Breast epithelium (tissue), 4 donors: ENCODE results near the gene TFB2M. TPM values are rescaled to one million over a fixed set of nuclear protein-coding genes. Genes with fewer than 3 reads are reported as not detected.

Experiments used
- DNase-seq, 2 donors: peaks; one replicate each; pipeline ENCODE4 v3.0.0-alpha.2; 2019; ENCODE audit warnings: low spot score in 2 of 2
- H3K27ac ChIP-seq, 2 donors: fragments of 200-600 bp; sonication (generic) in 1 of 2; one replicate each; pipeline ENCODE4 v1.5.1; 2016 to 2019; ENCODE audit warnings: mild to moderate bottlenecking in 1 of 2
- H3K27me3 ChIP-seq, 2 donors: fragments of 200-600 bp; sonication (generic) in 1 of 2; one replicate each; pipeline versions ENCODE4 v1.5.1 to v1.6.0; 2017 to 2019; ENCODE audit warnings: control low read depth in 1 of 2, mild to moderate bottlenecking in 1 of 2
- H3K36me3 ChIP-seq: fragments of 200-600 bp; one replicate; pipeline ENCODE4 v1.5.1; 2019
- H3K4me1 ChIP-seq, 2 donors: fragments of 200-600 bp; sonication (generic); one replicate each; pipeline ENCODE4 v1.5.1; 2016 to 2019; ENCODE audit warnings: control low read depth in 1 of 2
- H3K4me3 ChIP-seq, 3 donors: fragments of 200-600 bp; sonication (generic); 1 replicate in 2 of 3; 2 replicates in 1 of 3; pipeline ENCODE4 v1.5.1; 2016 to 2019; ENCODE audit warnings: mild to moderate bottlenecking in 3 of 3, moderate library complexity in 2 of 3
- H3K9me3 ChIP-seq, 2 donors: fragments of 200-600 bp; sonication (generic) in 1 of 2; one replicate each; pipeline ENCODE4 v1.5.1; 2016 to 2019; ENCODE audit warnings: control low read depth in 1 of 2
- CTCF ChIP-seq, 3 donors: fragments of 450-650 bp; IDR thresholded peaks; one replicate each; pipeline ENCODE4 v1.5.1; 2016 to 2017; ENCODE audit warnings: antibody characterized with exemption in 3 of 3, mild to moderate bottlenecking in 3 of 3, moderate library complexity in 3 of 3
- POLR2A ChIP-seq: fragments of 450-650 bp; IDR thresholded peaks from one replicate; pipeline ENCODE4 v1.6.1; 2016; ENCODE audit warnings: antibody characterized with exemption, mild to moderate bottlenecking, moderate library complexity
- POLR2AphosphoS5 ChIP-seq, 3 donors: sonication (generic); formaldehyde crosslinking; IDR thresholded peaks; one replicate each; pipeline ENCODE4 v1.6.1; 2017; ENCODE audit warnings: antibody characterized with exemption in 3 of 3
- intact Hi-C: fragments of 100-400 bp; cut with DNase I; formaldehyde crosslinking; loops from one replicate; pipeline ENCODE4 v1.15.1; 2023; ENCODE audit warnings: low total_unique reads
- total RNA-seq, 3 donors: library from RNA; depleted of rRNA; stranded (reverse); fragments of >200 nt; gene quantifications; one replicate each; pipeline ENCODE4 v1.1.0, GENCODE V29; 2016

Gene TFB2M
- total RNA-seq, 3 donors from 2014 or later = 9.0 to 15.5 (median 13.4) TPM

- Histone ChIP-seq H3K4me1 (no peaks in the 10 kb centered on the region), H3K27ac (no peak overlapping the region), H3K36me3 (no peaks in the 10 kb centered on the region), H3K9me3 (no peaks in the 10 kb centered on the region), H3K4me3 (no peak overlapping the region), H3K27me3 (no peaks in the 10 kb centered on the region)
- no peak for DNase-seq
- TF ChIP-seq POLR2AphosphoS5 (IDR thresholded peaks at IDR 0.05) = no peak
- no peak for TF ChIP-seq POLR2A
- TF ChIP-seq CTCF (IDR thresholded peaks at IDR 0.05) = no peak
- intact Hi-C loops = no loop called here
Measured at GRCh38 chr1:246597340-246597739, 31.3 kb upstream of the TFB2M start.

GRCh38 chr1:246595146-246595545 is 29.1 kb upstream of the TFB2M start:
- Histone ChIP-seq H3K4me1 (no peaks in the 10 kb centered on the region), H3K27ac (no peak overlapping the region), H3K27me3 (no peaks in the 10 kb centered on the region), H3K4me3 (no peak overlapping the region), H3K36me3 (no peaks in the 10 kb centered on the region), H3K9me3 (no peaks in the 10 kb centered on the region)
- DNase-seq = no peak
- TF ChIP-seq POLR2A (no peak), CTCF (IDR thresholded peaks at IDR 0.05) (no peak), POLR2AphosphoS5 (IDR thresholded peaks at IDR 0.05) (no peak)
- intact Hi-C loops = no loop called here

DNA sequence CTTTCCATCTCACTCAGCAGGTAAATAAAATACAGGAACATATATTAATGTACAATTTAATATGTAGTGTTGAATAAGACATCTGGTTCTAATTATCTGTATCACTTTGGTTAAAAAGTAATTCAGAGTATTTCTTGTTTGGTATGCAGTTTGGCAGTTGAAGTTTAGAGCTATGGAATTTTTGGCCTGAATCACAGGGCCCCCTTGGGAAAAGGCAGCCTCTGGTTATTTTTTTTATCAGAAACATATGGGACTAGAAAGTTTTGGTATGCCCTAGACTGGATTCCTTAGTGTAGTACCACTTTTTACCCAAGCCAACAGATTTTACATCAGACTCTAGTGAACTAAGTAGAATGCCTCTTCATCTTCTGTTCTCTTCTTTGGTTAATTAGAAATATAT is 26.6 kb upstream of the TFB2M start:
- intact Hi-C loops = no loop called here
- no peaks in the 10 kb centered on the region for H3K27me3 ChIP-seq

DNA sequence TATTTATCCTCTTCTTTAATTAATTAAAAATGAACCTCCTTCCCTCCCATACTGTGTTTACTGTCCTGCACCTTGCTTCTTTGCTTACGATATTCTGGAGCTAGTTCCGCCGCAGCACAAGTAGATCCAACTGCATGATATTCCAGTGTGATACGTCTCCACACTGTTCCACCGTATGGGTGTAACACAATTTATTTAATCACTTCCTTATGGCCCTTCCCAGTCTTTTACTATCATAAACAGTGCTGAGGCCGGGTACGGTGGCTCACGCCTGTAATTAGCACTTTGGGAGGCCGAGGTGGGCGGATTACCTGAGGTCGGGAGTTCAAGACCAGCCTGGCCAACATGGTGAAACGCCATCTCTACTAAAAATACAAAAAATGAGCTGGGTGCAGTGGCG is 25.9 kb upstream of the TFB2M start:
- TF ChIP-seq POLR2A = no peak
- no peak for TF ChIP-seq POLR2AphosphoS5 (IDR thresholded peaks at IDR 0.05)
- TF ChIP-seq CTCF (IDR thresholded peaks at IDR 0.05) = no peak
- Histone ChIP-seq H3K9me3 (no peaks in the 10 kb centered on the region), H3K4me3 (no peak overlapping the region), H3K27ac (no peak overlapping the region), H3K36me3 (no peaks in the 10 kb centered on the region), H3K27me3 (no peaks in the 10 kb centered on the region), H3K4me1 (no peaks in the 10 kb centered on the region)
- intact Hi-C loops = no loop called here
- no peak for DNase-seq

More for the DNA sequence above, 26.6 kb upstream of the TFB2M start:
- TF ChIP-seq POLR2AphosphoS5 (IDR thresholded peaks at IDR 0.05) = no peak
- TF ChIP-seq POLR2A = no peak
- no peak for TF ChIP-seq CTCF (IDR thresholded peaks at IDR 0.05)
- Histone ChIP-seq H3K9me3 (no peaks in the 10 kb centered on the region), H3K4me1 (no peaks in the 10 kb centered on the region), H3K36me3 (no peaks in the 10 kb centered on the region), H3K4me3 (no peak overlapping the region), H3K27ac (no peak overlapping the region)
- DNase-seq = no peak

GRCh38 chr1:246591504-246591903 is 25.4 kb upstream of the TFB2M start:
- no peak overlapping the region for H3K27ac ChIP-seq
- no peak for DNase-seq
- TF ChIP-seq POLR2AphosphoS5 (IDR thresholded peaks at IDR 0.05) (no peak), CTCF (IDR thresholded peaks at IDR 0.05) (no peak), POLR2A (no peak)

More at GRCh38 chr1:246591504-246591903, 25.4 kb upstream of the TFB2M start:
- Histone ChIP-seq H3K4me1 (no peaks in the 10 kb centered on the region), H3K4me3 (no peak overlapping the region), H3K27me3 (no peaks in the 10 kb centered on the region), H3K9me3 (no peaks in the 10 kb centered on the region), H3K36me3 (no peaks in the 10 kb centered on the region)
- intact Hi-C loops = no loop called here
